HG02678 (cell line): ENCODE measurements around the gene HLA-DRB1.
"Not testable (repeated sequence)": the region's sequence is repeated elsewhere in the genome, so short reads cannot be mapped to it uniquely, and the experiment has no call there.

ENCODE experiments used
- ATAC-seq: cut with Tn5 transposase; IDR thresholded peaks from one replicate; pipeline ENCODE4 v1.9.1; 2021; ENCODE audit warnings: mild to moderate bottlenecking, moderate library complexity; ENCODE audit not compliant: unreplicated experiment

Gene HLA-DRB1

DNA sequence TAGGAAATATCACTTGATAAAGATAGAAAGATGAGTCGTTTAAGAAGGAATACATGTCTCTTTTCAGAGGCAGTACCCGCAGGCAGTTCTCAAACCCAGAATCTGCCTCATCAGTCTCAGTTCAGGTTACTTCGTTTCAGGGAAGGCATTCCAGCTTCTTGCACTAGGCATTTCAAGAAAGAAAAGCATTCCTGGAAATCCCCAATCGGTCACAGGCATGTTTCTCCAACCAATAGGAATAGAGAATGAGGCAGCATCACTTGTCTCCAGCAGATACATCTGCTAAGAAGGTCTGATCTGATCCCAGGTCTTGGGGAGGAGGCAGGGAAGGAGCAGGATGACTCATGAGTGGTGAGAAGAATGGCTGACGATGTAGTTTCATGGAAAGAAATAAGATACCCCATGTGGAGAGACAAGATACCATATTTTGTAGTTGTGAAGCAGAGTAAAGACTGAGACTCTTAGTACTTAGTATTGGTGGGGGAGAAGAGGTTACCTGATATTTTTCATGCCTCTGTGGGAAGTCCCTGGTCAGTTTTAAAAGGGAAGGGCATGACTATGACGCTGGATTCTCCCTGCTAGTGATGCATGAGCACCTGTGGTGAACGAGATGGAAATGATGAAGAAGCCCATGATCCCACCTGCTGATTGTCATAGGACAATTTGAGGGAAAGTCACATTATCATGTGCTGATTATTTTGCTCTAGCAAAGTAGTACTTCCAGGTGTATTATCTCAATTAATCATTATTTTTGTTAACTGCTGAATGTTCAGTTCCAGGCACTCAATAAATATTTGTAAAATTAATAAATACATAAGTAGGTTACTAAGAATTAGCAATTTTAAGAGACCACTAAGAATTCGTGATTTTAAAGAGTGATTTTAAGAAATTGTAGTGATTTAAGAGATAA, 20.3 kb upstream of the HLA-DRB1 start:
- ATAC-seq = peak; percentile 89

DNA sequence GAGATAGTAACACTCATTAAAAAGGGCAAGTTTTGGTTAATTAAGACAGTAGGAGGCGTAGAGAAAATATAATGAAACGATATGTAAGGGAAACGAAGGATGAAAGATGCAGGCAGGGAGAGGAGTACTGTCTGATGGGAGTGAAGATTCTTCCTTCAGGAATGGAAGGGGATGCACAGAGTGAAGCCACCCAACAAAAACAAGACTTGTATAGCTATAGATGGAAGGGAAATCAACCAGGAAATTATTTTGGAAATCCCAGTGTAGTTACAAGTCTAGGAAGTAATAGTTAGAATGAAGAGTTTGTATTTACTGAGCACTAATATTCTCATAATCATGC, 19.7 kb upstream of the HLA-DRB1 start:
- no peak for ATAC-seq

DNA sequence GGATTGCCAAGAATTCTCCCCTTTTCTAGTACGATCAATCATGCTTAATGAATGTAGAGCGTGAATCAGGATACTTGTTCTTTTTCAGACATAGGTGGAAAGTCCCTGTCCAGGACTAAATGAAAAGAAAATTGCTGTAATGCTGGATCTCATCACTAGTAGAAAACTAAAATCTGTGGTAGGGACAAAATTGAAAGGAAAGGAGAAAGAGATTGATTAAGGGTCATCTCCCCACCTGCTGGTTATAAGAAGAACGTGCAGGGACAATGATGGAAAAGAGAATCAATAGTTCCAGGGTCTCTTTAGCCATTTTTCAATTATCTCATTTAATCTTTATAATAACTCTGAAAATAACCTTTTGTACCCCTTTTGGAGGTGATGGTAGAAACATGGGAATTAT, 18.7 kb upstream of the HLA-DRB1 start:
- ATAC-seq = no peak

DNA sequence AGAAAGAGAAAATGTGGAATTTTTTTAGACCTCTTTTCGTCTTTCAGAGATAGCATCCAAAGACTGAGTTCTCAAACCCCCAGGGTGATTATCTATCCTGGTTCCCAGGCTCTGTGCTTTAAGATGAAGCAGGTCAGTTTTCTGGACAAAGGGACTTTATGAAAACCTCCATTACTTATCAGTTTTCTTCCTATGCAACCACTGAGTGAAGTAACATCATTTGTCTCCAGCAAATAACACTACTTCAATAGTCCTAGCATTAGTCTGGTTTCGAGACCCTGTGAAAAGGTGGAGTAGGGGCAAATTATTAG, 18.3 kb upstream of the HLA-DRB1 start:
- no peak for ATAC-seq

DNA sequence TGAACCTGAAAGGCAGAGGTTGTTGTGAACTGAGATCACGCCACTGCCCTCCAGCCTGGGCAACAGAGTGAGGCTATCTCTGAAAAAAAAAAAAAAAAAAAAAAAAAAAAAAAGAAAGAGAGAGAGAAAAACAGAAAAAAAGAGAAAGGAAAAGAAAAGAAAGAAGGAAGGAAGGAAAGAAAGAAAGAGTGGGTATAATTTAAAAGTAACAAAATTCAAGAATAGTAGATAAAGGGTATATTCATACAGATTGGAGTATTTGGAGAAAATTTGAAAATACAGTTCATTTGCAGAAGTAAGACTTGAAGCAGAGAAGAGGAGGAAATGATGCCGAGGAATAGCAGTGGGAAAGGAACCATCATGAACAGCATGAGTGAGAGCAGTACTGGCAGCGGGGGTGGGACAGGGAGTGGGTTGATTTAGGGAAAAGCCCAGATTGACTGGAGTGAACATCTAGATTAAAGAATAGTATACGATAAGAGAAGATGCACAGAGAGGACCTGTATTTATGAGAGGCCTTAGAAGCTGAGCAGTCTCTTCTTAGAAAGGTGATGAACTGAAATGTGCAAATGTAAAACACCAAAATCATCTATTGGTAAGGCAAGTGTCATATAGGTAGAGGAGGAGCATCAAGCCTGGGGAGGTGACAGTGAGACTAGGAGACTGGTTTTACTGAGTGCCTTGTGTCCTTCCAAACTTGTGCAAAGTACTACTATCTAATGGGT, 17.8 kb upstream of the HLA-DRB1 start:
- ATAC-seq = no peak

DNA sequence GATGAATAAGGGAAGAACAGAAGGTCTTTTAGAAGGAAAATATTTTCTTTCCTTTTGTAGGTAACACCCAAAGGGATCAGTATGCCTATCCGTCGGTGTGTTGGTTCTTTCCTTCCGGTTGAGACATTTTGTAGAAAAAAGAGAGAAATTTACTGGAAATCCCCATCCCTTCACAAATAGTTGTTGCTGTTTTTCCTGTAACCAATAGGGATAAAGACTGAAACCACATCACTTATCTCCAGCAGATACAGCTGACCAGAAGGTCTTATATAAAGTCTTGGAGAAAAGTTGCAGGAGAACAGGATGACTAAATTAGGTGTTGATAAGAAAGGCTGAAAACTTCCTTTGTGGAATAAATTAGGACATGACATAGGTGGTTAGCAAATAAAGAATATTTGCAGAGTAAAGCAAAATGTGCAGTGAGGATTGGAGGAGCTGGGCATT, 14.8 kb upstream of the HLA-DRB1 start:
- ATAC-seq = peak; percentile 51

DNA sequence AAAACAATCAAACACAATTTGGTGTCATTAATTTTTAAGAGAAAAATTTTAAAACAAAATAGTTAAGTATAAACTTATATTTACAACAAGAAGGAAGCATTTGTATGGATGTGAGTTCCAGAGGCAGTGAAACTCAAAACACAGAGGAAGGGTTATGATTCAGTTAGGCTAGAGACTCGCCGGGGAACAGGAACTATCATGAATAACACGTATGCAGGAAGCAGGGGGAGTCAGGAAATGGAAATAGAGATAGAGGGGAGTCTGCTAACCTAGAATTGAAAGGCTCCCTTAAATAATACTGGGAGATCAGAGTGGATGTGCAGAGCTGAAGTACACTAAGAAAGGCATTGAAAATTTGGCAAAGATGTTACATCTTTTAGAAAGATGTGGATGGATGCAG, 14.2 kb upstream of the HLA-DRB1 start:
- peak; percentile 37 for ATAC-seq

DNA sequence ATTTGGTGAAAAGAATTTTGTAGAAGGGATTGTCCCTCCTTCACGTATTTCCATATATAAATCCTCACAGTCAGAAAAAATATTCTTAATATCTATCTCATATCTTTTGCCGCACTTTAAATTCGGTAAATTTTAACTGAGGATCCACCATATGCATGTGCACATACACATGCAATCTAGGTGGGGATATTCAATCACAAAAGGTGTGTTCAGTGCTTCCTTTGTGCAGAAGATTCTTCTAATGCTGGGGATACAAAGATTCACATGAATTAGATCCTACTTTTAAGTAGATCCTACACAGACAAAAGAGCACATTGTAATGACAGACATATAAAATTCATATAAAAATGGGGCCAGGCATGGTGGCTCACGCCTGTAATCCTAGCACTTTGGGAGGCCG, 13.6 kb upstream of the HLA-DRB1 start:
- no peak for ATAC-seq

DNA sequence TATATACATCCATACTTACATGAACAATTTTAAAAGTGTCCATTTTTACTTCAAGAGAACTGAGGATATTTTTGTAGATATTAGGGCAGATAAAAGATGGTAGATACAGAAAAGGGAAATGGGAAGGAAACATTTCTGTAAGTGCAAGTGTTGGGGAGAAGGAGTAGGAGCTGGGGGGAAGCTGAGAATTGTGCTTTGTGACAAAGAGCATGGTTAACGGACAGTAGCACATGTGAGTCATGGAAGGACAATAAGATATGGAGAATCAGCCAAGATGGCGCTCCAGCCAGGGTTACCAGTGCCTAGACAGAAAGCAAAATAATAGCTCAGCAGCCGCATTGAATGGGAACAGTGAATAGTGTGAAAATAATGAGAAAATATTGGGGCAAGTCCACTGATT, 12.7 kb upstream of the HLA-DRB1 start:
- ATAC-seq = no peak

DNA sequence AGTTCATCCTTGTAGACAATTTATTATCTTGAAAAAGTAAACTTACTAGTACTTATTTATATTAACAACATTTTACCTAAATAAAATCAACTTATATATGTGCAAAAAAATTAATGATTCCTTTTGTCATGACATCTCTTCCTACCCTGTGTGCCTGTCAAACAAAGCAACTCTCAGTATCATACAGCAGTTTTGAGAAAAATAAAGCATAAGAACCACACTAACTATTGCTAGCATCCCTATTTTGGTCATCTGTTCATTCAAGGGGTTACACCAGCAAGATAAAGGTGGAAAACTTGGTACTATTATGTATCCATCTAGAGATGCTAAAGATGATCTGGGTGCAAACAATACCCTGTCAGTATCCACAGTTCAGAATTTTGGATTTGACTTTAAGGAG, 7.4 kb upstream of the HLA-DRB1 start:
- ATAC-seq = no peak

DNA sequence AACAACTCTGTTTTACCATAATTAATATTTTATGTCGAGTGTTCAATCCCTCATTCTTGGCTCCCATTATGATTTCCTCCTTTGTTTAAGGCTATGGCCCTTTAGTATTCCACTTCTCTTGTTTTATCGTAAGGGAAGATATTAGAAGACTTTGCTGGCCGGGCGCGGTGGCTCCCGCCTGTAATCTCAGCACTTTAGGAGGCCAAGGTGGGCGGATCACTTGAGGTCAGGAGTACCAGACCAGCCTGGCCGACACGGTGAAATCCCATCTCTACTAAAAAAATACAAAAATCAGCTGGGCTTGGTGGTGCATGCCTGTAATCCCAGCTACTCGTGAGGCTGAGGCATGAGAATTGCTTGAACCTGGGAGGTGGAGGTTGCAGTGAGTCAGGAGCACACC, 1.1 kb upstream of the HLA-DRB1 start:
- ATAC-seq = not testable (repeated sequence)

DNA sequence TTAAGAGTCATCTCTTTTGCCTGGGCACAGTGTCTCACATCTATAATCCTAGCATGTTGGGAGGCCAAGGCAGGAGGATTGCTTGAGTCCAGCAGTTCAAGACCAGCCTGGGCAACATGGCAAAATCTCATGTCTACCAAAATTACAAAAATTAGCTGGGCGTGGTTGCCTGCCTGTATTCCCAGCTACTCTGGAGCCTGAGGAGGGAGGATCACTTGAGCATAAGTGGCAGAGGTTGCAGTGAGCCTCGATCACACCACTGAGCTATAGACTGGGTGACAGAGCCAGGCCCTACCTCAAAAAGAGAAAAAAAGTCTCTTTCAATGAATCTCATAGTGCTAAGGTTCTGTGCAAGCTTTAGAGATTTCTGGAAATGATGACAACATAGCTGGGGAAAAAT, 1.5 kb downstream of the HLA-DRB1 start:
- ATAC-seq = no peak

DNA sequence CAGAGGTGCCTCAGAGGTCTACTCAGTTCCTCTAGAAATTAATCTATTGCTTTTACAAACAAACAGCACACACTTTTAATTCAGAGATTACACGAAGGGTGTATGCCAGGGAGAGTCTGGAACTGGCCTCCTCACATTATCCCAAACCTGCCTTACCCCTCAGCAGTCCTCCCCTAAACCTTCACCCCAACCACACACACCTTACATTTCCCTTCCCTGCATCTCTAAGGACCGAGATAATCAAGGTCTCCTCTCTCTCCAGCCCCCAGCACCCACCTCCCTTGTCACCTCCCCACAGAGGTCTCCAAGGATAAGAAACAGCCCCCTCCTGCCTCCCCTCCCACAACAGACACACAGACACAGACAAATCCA, 6.1 kb downstream of the HLA-DRB1 start:
- ATAC-seq = no peak

DNA sequence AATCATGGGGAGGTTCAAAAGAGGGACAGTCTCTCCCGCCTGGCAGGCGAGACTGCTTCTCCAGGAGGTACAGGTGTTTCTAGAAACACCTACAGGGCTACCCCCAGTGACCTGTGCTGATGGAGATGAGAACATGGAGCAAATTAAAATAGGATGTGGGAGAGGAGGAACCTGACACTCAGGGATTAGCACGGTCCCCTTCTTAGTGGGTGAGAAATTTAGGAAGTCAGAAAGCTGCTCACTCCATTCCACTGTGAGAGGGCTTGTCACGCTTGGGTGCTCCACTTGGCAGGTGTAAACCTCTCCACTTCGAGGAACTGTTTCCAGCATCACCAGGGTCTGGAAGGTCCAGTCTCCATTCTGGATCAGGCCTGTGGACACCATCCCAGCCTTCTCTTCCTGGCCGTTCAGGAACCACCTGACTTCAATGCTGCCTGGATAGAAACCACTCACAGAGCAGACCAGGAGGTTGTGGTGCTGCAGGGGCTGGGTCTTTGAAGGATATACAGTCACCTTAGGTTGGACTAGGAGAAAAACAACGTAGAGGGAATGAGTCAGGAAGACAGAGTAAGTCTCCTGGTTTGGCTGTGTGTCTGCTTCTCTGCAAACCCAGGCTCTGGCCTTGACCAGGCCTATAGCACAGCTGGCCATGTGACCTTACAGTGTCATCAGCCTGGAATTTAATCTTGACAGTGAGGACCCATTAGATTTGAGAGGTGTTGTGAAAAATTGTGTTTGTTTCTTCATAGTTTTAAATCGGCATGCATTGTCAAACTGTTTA, 8.1 kb downstream of the HLA-DRB1 start:
- ATAC-seq = no peak

DNA sequence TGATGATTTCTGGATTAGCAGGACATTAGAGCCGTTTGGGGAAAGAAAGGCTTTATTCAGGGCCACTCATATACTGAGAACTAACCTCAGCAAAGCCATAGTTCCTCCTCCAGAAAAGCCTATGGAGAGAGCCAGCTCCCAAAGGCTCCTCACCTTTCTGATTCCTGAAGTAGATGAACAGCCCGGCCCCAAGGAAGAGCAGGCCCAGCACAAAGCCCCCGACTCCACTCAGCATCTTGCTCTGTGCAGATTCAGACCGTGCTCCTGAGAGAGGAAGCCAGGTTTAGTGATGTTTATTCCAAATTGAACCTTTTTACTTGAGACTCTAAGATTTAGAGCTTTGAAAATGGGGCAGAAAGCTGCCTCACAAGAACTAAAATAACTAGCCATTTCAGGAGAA, 9.1 kb downstream of the HLA-DRB1 start:
- ATAC-seq = no peak

DNA sequence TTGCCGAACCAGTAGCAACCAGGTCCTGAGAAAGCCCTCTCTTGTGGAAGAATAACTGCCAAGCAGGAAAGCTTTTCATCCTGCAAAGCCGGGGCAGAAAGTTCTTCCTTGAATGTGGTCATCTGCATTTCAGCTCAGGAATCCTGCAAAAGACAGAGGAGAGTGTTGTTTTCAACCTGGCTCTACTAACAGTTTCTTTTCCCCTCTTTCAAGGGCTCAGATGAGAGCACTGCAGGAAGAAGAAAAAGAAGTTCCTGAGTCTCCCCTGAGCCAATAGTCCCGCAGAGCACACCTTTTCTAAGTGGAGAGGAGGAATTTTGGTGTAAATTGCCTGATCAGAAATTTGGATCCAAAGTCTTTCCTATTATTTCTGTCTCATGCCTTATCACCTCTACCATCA, 10.7 kb downstream of the HLA-DRB1 start:
- ATAC-seq = no peak

DNA sequence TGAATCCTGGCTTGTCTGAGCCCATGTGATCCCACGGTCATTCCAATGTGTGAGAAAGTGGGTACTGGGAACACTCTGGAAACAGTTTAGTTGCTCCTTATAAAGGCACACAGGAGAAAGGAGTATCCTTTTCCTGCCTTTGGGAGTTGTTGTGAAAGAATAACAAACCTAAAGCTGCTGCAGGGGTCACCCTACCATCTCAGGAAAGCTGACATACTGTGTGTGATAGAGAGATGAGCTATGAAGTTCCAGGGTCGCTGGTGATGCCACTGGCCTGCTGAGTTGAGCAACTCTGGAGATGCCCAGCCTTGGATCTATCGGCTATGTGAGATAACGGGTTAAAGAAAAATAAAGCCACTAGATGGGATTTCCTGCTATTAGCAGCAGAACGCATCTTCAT, 12.2 kb downstream of the HLA-DRB1 start:
- ATAC-seq = not testable (repeated sequence)

DNA sequence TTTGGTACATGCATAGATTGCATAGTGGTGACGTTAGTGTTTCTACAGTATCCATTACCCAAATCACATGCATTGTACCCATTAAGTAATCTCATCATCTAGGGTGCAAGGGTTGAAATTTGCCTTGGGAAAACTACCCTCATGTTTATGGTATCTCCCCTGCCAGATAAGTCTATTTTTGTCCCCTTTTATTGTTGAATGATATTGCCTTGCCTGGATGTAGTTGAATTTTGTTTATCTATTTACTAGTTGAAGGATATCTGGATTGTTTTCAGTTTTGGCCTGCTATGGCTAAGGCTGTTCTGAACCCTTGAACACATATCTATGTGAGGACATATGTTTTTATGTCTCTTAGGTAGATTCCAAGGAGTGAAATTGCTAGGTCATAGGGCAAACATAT, 13.4 kb downstream of the HLA-DRB1 start:
- no peak for ATAC-seq

DNA sequence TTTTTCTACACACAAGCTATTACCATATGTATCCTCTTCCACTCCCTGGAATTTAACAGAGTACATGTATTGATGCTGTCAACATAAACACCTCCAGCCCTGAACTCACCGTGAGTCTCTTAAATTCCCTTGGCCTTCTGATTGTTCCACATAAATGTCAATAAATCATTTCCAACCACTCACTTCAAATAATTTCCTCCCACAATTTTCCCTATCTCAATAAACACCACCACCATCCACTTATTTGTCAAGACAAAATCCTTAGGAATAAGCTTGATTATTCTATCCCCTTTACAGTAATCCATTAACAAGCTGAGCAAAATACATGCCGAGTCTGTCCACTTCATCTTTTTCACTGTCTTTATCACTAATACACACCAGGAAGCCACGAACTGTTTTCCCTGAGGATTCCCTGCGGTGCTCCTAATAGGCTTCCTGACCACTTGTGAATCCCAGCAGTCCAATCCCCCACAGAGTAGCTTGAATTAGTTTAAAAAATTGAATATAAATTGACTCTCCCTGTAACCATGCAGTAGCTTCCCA, 19.2 kb downstream of the HLA-DRB1 start:
- no peak for ATAC-seq

DNA sequence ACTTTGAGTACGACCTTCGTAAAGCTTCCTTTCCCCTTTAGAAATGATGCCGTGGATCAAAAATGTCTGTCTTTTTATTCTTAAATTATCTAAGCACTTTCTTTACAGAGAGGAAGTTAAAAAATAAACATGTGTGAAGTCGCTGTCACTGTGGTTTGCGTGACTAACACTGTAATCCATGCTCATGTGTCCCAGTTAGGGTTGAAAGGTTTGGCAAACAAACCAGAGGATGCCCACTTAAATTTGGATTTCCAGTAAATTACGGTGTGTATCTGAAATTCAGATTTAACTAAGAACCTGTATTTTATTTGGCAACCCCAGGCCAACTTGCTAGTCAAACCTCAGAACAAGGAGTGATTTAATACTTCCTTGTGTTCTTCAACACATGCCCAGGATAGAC, 21.1 kb downstream of the HLA-DRB1 start:
- ATAC-seq = no peak

DNA sequence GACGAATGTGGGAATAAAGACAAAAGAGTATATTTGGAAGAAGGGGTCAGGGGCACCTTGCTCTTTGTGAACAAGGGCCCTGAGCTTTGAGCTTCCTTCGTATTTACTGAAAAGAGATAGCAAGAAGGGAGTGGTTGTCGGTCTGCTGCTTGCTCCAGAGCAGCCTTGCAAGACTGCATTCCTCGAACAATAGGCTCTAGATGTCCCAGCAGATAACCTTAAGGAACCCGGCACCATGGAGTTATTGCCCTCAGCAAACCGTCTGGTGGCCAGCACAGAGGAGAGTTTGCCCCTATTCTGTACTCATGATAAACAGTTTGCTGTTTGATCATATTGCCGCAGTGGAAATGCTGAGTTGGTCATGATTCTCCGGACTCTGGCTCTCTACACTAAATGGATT, 22.7 kb downstream of the HLA-DRB1 start:
- no peak for ATAC-seq

DNA sequence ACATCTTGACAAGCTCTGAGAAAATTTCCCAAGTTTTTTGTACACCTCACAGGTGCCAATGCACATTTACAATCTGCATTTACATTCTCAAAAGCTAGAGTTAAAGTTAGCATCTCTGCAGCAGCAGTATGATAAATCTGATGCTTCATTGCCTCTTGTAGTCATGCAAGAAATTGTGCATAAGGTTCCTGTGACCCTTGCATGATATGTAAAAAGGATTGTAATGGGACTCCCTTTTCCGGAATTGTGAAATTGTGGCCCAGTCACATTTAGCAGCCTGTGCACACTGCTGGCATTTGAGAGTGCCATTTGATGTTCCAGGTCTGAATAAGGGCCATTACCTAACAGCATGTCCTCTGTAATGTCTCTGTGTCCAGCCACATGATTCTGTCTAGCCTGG, 24.1 kb downstream of the HLA-DRB1 start:
- ATAC-seq = no peak
